ENCODE measurements around the gene ALPL.
A peak's percentile ranks its signal among the peaks of the same experiment; 100 is the strongest.

ALPL gene

DNA sequence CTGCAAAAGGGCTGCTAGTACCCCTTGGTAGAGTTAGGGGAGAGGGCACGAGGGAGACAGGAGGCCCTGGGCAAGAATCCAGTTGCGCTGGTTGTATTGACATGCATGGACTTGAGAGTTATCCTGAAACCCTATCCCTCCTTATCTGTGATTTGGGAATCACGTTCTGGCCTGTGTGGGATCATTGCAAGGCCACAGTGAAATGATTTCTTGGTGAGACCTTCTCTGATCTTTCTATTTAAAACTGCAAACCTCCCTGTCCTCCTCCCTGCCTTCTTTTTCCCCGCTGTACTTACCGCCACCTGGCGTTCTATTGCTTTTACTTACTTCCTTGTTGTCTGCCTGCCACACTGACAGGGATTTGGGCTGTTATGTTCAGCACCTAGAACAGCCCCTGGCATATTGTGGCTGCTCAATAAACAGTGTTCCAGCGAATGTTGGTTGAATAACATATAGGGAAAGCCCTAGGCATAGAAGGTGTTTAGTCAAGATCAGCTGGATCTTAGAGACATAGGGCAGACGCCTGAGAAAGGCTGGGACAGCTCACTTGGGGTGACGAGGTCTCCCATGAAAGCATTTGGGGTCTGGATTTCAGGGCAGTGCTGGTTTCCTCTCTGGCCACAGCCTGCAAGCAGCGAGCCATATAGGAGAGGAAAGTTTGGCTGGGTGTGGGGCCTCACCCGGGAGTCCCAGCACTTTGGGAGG lies 25.6 kb downstream of the ALPL start (continued):
- TF ChIP-seq, protein P1, sequence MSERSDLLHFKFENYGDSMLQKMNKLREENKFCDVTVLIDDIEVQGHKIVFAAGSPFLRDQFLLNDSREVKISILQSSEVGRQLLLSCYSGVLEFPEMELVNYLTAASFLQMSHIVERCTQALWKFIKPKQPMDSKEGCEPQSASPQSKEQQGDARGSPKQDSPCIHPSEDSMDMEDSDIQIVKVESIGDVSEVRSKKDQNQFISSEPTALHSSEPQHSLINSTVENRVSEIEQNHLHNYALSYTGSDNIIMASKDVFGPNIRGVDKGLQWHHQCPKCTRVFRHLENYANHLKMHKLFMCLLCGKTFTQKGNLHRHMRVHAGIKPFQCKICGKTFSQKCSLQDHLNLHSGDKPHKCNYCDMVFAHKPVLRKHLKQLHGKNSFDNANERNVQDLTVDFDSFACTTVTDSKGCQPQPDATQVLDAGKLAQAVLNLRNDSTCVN (tag by site-specific recombination; optimal IDR thresholded peaks at IDR 0.05), result no peak
- no peak for TF ChIP-seq ZNF23 (tag by site-specific recombination; IDR thresholded peaks at IDR 0.05; ENCODE audit: borderline replicate concordance)
- no peak for TF ChIP-seq SCRT2 (tag by site-specific recombination; IDR thresholded peaks at IDR 0.05)
- TF ChIP-seq, protein P2, sequence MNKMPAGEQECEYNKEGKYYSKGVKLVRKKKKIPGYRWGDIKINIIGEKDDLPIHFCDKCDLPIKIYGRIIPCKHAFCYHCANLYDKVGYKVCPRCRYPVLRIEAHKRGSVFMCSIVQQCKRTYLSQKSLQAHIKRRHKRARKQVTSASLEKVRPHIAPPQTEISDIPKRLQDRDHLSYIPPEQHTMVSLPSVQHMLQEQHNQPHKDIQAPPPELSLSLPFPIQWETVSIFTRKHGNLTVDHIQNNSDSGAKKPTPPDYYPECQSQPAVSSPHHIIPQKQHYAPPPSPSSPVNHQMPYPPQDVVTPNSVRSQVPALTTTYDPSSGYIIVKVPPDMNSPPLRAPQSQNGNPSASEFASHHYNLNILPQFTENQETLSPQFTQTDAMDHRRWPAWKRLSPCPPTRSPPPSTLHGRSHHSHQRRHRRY (tag by site-specific recombination; IDR thresholded peaks at IDR 0.05), result no peak
- TF ChIP-seq, protein P3, sequence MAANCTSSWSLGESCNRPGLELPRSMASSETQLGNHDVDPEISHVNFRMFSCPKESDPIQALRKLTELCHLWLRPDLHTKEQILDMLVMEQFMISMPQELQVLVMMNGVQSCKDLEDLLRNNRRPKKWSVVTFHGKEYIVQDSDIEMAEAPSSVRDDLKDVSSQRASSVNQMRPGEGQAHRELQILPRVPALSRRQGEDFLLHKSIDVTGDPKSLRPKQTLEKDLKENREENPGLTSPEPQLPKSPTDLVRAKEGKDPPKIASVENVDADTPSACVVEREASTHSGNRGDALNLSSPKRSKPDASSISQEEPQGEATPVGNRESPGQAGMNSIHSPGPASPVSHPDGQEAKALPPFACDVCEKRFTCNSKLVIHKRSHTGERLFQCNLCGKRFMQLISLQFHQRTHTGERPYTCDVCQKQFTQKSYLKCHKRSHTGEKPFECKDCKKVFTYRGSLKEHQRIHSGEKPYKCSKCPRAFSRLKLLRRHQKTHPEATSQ (tag by site-specific recombination; IDR thresholded peaks at IDR 0.05), result no peak
- TF ChIP-seq, protein P4, sequence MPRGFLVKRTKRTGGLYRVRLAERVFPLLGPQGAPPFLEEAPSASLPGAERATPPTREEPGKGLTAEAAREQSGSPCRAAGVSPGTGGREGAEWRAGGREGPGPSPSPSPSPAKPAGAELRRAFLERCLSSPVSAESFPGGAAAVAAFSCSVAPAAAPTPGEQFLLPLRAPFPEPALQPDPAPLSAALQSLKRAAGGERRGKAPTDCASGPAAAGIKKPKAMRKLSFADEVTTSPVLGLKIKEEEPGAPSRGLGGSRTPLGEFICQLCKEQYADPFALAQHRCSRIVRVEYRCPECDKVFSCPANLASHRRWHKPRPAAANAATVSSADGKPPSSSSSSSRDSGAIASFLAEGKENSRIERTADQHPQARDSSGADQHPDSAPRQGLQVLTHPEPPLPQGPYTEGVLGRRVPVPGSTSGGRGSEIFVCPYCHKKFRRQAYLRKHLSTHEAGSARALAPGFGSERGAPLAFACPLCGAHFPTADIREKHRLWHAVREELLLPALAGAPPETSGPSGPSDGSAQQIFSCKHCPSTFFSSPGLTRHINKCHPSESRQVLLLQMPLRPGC (tag by site-specific recombination; IDR thresholded peaks at IDR 0.05), result no peak
- TF ChIP-seq, protein P5, sequence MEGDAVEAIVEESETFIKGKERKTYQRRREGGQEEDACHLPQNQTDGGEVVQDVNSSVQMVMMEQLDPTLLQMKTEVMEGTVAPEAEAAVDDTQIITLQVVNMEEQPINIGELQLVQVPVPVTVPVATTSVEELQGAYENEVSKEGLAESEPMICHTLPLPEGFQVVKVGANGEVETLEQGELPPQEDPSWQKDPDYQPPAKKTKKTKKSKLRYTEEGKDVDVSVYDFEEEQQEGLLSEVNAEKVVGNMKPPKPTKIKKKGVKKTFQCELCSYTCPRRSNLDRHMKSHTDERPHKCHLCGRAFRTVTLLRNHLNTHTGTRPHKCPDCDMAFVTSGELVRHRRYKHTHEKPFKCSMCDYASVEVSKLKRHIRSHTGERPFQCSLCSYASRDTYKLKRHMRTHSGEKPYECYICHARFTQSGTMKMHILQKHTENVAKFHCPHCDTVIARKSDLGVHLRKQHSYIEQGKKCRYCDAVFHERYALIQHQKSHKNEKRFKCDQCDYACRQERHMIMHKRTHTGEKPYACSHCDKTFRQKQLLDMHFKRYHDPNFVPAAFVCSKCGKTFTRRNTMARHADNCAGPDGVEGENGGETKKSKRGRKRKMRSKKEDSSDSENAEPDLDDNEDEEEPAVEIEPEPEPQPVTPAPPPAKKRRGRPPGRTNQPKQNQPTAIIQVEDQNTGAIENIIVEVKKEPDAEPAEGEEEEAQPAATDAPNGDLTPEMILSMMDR (tag by site-specific recombination; IDR thresholded peaks at IDR 0.05), result peak; percentile 73
- no peak for TF ChIP-seq REPIN1 (tag by site-specific recombination; IDR thresholded peaks at IDR 0.05; ENCODE audit: low read depth)
- TF ChIP-seq ZNF366 (tag by site-specific recombination; conservative IDR thresholded peaks at IDR 0.05), result peak; percentile 69
- peak; percentile 84 for TF ChIP-seq PRDM1 (tag by site-specific recombination; IDR thresholded peaks at IDR 0.05)
- no peak for TF ChIP-seq ZXDB (tag by site-specific recombination; IDR thresholded peaks at IDR 0.05)
- TF ChIP-seq, protein P6, sequence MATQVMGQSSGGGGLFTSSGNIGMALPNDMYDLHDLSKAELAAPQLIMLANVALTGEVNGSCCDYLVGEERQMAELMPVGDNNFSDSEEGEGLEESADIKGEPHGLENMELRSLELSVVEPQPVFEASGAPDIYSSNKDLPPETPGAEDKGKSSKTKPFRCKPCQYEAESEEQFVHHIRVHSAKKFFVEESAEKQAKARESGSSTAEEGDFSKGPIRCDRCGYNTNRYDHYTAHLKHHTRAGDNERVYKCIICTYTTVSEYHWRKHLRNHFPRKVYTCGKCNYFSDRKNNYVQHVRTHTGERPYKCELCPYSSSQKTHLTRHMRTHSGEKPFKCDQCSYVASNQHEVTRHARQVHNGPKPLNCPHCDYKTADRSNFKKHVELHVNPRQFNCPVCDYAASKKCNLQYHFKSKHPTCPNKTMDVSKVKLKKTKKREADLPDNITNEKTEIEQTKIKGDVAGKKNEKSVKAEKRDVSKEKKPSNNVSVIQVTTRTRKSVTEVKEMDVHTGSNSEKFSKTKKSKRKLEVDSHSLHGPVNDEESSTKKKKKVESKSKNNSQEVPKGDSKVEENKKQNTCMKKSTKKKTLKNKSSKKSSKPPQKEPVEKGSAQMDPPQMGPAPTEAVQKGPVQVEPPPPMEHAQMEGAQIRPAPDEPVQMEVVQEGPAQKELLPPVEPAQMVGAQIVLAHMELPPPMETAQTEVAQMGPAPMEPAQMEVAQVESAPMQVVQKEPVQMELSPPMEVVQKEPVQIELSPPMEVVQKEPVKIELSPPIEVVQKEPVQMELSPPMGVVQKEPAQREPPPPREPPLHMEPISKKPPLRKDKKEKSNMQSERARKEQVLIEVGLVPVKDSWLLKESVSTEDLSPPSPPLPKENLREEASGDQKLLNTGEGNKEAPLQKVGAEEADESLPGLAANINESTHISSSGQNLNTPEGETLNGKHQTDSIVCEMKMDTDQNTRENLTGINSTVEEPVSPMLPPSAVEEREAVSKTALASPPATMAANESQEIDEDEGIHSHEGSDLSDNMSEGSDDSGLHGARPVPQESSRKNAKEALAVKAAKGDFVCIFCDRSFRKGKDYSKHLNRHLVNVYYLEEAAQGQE (tag by site-specific recombination; IDR thresholded peaks at IDR 0.05), result peak; percentile 93
- TF ChIP-seq, protein P7, sequence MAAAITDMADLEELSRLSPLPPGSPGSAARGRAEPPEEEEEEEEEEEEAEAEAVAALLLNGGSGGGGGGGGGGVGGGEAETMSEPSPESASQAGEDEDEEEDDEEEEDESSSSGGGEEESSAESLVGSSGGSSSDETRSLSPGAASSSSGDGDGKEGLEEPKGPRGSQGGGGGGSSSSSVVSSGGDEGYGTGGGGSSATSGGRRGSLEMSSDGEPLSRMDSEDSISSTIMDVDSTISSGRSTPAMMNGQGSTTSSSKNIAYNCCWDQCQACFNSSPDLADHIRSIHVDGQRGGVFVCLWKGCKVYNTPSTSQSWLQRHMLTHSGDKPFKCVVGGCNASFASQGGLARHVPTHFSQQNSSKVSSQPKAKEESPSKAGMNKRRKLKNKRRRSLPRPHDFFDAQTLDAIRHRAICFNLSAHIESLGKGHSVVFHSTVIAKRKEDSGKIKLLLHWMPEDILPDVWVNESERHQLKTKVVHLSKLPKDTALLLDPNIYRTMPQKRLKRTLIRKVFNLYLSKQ (tag by site-specific recombination; IDR thresholded peaks at IDR 0.05; ENCODE audit: borderline replicate concordance), result no peak
- no peak for TF ChIP-seq BCL11B (tag by site-specific recombination; IDR thresholded peaks at IDR 0.05; ENCODE audit: low read depth)
- no peak for TF ChIP-seq ZNF146 (tag by site-specific recombination; IDR thresholded peaks at IDR 0.05)
- no peak for TF ChIP-seq ZNF514 (tag by site-specific recombination; IDR thresholded peaks at IDR 0.05)
- TF ChIP-seq ZNF341 (tag by site-specific recombination; IDR thresholded peaks at IDR 0.05; ENCODE audit: low read depth), result peak; percentile 93
- TF ChIP-seq ZNF140 (tag by site-specific recombination; IDR thresholded peaks at IDR 0.05), result no peak
- TF ChIP-seq, protein P8, sequence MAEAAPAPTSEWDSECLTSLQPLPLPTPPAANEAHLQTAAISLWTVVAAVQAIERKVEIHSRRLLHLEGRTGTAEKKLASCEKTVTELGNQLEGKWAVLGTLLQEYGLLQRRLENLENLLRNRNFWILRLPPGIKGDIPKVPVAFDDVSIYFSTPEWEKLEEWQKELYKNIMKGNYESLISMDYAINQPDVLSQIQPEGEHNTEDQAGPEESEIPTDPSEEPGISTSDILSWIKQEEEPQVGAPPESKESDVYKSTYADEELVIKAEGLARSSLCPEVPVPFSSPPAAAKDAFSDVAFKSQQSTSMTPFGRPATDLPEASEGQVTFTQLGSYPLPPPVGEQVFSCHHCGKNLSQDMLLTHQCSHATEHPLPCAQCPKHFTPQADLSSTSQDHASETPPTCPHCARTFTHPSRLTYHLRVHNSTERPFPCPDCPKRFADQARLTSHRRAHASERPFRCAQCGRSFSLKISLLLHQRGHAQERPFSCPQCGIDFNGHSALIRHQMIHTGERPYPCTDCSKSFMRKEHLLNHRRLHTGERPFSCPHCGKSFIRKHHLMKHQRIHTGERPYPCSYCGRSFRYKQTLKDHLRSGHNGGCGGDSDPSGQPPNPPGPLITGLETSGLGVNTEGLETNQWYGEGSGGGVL (tag by site-specific recombination; IDR thresholded peaks at IDR 0.05), result peak; percentile 17; the same call in 1 of the 2 replicates
- TF ChIP-seq SP7 (tag by site-specific recombination; IDR thresholded peaks at IDR 0.05), result 0 out of 2 replicates have a peak, but pooled peaks have one; percentile 17
- TF ChIP-seq ZNF19 (tag by site-specific recombination; IDR thresholded peaks at IDR 0.05; ENCODE audit: low read depth), result no peak
- 0 out of 2 replicates have a peak, but pooled peaks have one; percentile 53 for TF ChIP-seq ZFP69B (tag by site-specific recombination; IDR thresholded peaks at IDR 0.05)
- no peak for TF ChIP-seq ZNF560 (tag by site-specific recombination; IDR thresholded peaks at IDR 0.05; ENCODE audit: borderline replicate concordance)
- no peak for TF ChIP-seq ZBTB7A (tag by site-specific recombination; IDR thresholded peaks at IDR 0.05; ENCODE audit: low read depth)
